IMR-90 (cell line): ENCODE results near the gene MAML2. TPM values are rescaled to one million over a fixed set of nuclear protein-coding genes. Genes with fewer than 3 reads are reported as not detected.

ENCODE experiments used
- ATAC-seq: fragments of 200-7000 bp; cut with Tn5 transposase; 2 replicates; pipeline ENCODE4 v1.9.1; 2020; ENCODE audit warnings: low read depth, mild to moderate bottlenecking, moderate library complexity
- BruUV-seq: library from RNA; stranded (reverse); fragments of 400-500 nt; replicated peaks from 2 replicates; lab custom pipeline; 2021; lab: Mats Ljungman, UMichigan
- CTCF ChIA-PET: fragments of 300-600 bp; formaldehyde crosslinking; extraction: SDS; loops from one replicate; lab custom pipeline; 2021; ENCODE audit warnings: antibody characterized with exemption; lab: Yijun Ruan, JAX
- POLR2A ChIA-PET: fragments of 300-600 bp; sonication (Branson Sonifier 250); formaldehyde crosslinking; loops from one replicate; lab custom pipeline; 2022; ENCODE audit warnings: antibody characterized with exemption; ENCODE audit not compliant: unreplicated experiment; lab: Charles Lee
- DNase-seq: peaks from one replicate; pipeline ENCODE4 v3.0.0; 2013
- H2AFZ ChIP-seq: replicated peaks from 2 replicates; pipeline ENCODE3; 2013; ENCODE audit warnings: low read length, mild to moderate bottlenecking; ENCODE audit not compliant: poor library complexity
- H2AK5ac ChIP-seq: 2 replicates; pipeline ENCODE4 v1.6.1; 2013; ENCODE audit warnings: low read depth, low read length, inconsistent platforms
- H2AK9ac ChIP-seq: replicated peaks from 2 replicates; pipeline ENCODE3; 2013; ENCODE audit warnings: mild to moderate bottlenecking, low read depth, low read length, moderate library complexity; ENCODE audit not compliant: poor library complexity
- H2BK120ac ChIP-seq: 2 replicates; pipeline ENCODE4 v1.6.1; 2013; ENCODE audit warnings: low read depth, low read length, inconsistent platforms
- H2BK15ac ChIP-seq: 3 replicates; pipeline ENCODE4 v1.6.1; 2013; ENCODE audit warnings: low read depth, low read length, inconsistent platforms
- H2BK20ac ChIP-seq: 2 replicates; pipeline ENCODE4 v1.6.1; 2013; ENCODE audit warnings: low read depth, mild to moderate bottlenecking, inconsistent platforms, low read length, moderate library complexity
- H2BK5ac ChIP-seq: 2 replicates; pipeline ENCODE4 v1.6.1; 2013; ENCODE audit warnings: mild to moderate bottlenecking, low read depth, low read length, inconsistent platforms; ENCODE audit not compliant: poor library complexity, severe bottlenecking
- H3K14ac ChIP-seq: replicated peaks from 2 replicates; pipeline ENCODE4 v1.6.1; 2013; ENCODE audit warnings: low read depth, low read length, inconsistent platforms
- H3K18ac ChIP-seq: 2 replicates; pipeline ENCODE4 v1.6.1; 2013; ENCODE audit warnings: low read depth, low read length, control low read depth
- H3K23ac ChIP-seq: 2 replicates; pipeline ENCODE4 v1.6.1; 2013; ENCODE audit warnings: low read depth, low read length, inconsistent platforms
- H3K27ac ChIP-seq: 2 replicates; pipeline ENCODE4 v1.5.1; 2013; ENCODE audit warnings: mild to moderate bottlenecking, control low read depth, low read length; ENCODE audit not compliant: insufficient read depth
- H3K27me3 ChIP-seq: 2 replicates; pipeline ENCODE4 v1.6.1; 2013; ENCODE audit warnings: low read length; ENCODE audit not compliant: control insufficient read depth, insufficient read depth
- H3K36me3 ChIP-seq: 2 replicates; pipeline ENCODE4 v1.6.1; 2013; ENCODE audit warnings: low read length, mixed read lengths; ENCODE audit not compliant: control insufficient read depth, insufficient read depth
- H3K4ac ChIP-seq: 2 replicates; pipeline ENCODE4 v1.6.1; 2013; ENCODE audit warnings: low read depth, low read length, inconsistent platforms
- H3K4me1 ChIP-seq: 2 replicates; pipeline ENCODE4 v1.6.1; 2013; ENCODE audit warnings: low read length, mixed read lengths; ENCODE audit not compliant: control insufficient read depth, insufficient read depth
- H3K4me2 ChIP-seq: 2 replicates; pipeline ENCODE4 v1.6.1; 2013; ENCODE audit warnings: low read depth, mild to moderate bottlenecking, control low read depth, low read length, moderate library complexity
- H3K4me3 ChIP-seq: 2 replicates; pipeline ENCODE4 v1.5.1; 2013; ENCODE audit warnings: low read depth, mild to moderate bottlenecking, control low read depth, low read length, moderate library complexity; ENCODE audit not compliant: insufficient read depth
- H3K56ac ChIP-seq: 2 replicates; pipeline ENCODE4 v1.6.1; 2013; ENCODE audit warnings: low read length, inconsistent platforms; ENCODE audit not compliant: insufficient read depth; ENCODE audit errors: extremely low read depth
- H3K79me1 ChIP-seq, 2 experiments: 2 replicates each; pipeline ENCODE4 v1.6.1; 2013; ENCODE audit warnings: low read length in 2 of 2, inconsistent platforms in 1 of 2, low read depth in 1 of 2
- H3K9ac ChIP-seq: 2 replicates; pipeline ENCODE4 v1.6.1; 2013; ENCODE audit warnings: low read depth, low read length, control low read depth
- H3K9me1 ChIP-seq: 2 replicates; pipeline ENCODE4 v1.6.1; 2013; ENCODE audit warnings: low read length, inconsistent platforms; ENCODE audit not compliant: insufficient read depth
- H3K9me3 ChIP-seq: 2 replicates; pipeline ENCODE4 v1.6.1; 2013; ENCODE audit warnings: low read length; ENCODE audit not compliant: control insufficient read depth, insufficient read depth
- H4K20me1 ChIP-seq: 2 replicates; pipeline ENCODE4 v1.6.1; 2013; ENCODE audit warnings: low read length, inconsistent platforms; ENCODE audit not compliant: insufficient read depth
- H4K5ac ChIP-seq: 2 replicates; pipeline ENCODE4 v1.6.1; 2013; ENCODE audit warnings: mild to moderate bottlenecking, low read depth, low read length, control low read depth
- H4K8ac ChIP-seq, 2 experiments: 2 replicates each; pipeline ENCODE4 v1.6.1; 2013; ENCODE audit warnings: low read depth in 2 of 2, low read length in 2 of 2, control low read depth in 1 of 2, inconsistent platforms in 1 of 2
- H4K91ac ChIP-seq: 2 replicates; pipeline ENCODE4 v1.6.1; 2013; ENCODE audit warnings: low read depth, low read length, inconsistent platforms; ENCODE audit not compliant: insufficient read depth
- CHD1 ChIP-seq: IDR thresholded peaks from 2 replicates; pipeline ENCODE4 v1.6.1; 2012; ENCODE audit warnings: low read depth, low read length, improper control_type of control experiment
- CTCF ChIP-seq: conservative IDR thresholded peaks from 2 replicates; pipeline ENCODE4 v1.5.1; 2012; ENCODE audit warnings: mild to moderate bottlenecking, low read depth, low read length, improper control_type of control experiment
- ELK1 ChIP-seq: fragments of 150-350 bp; IDR thresholded peaks from 2 replicates; pipeline ENCODE4 v1.6.1; 2016; ENCODE audit warnings: low read depth, mild to moderate bottlenecking, low read length, moderate library complexity, borderline replicate concordance
- USF2 ChIP-seq: fragments of 150-350 bp; IDR thresholded peaks from 2 replicates; pipeline ENCODE4 v1.6.1; 2017; ENCODE audit warnings: mild to moderate bottlenecking, antibody characterized with exemption, low read length, low read depth
- WGBS, 2 experiments: methylation state at CpG; one replicate each; pipeline versions ENCODE4 v1.1.5 to v1.1.7; 2013; ENCODE audit warnings: missing lambda C conversion rate in 2 of 2; ENCODE audit not compliant: insufficient read length in 1 of 2; ENCODE audit errors: extremely low coverage in 2 of 2; 5-methylcytosine and 5-hydroxymethylcytosine counted together
- dilution Hi-C: fragments of 300-500 bp; cut with HindIII; formaldehyde crosslinking; loops from one replicate; pipeline ENCODE4 v1.14.3; 2018; ENCODE audit warnings: low sequenced_read_pairs; ENCODE audit not compliant: unreplicated experiment
- in situ Hi-C: fragments of 300-500 bp; cut with MboI; formaldehyde crosslinking; loops from 3 replicates; pipeline ENCODE4 v1.14.3; 2019; ENCODE audit warnings: low sequenced_read_pairs, inconsistent platforms, mixed read lengths
- intact Hi-C: fragments of 100-400 bp; cut with micrococcal nuclease; formaldehyde crosslinking; loops from 2 replicates; pipeline ENCODE4 v1.10.0; 2022
- polyA plus RNA-seq, 3 experiments: library from polyadenylated mRNA; depleted of rRNA; stranded (reverse); fragments of >200 nt; gene quantifications; 2 replicates each; pipeline ENCODE4 v1.2.3, GENCODE V29; 2012; ENCODE audit warnings: low replicate concordance in 1 of 3
- total RNA-seq: library from RNA; depleted of rRNA; stranded (reverse); fragments of >200 nt; gene quantifications from 2 replicates; pipeline ENCODE4 v1.2.3, GENCODE V29; 2012

MAML2 gene
- total and polyA plus RNA-seq, 2 of the 4 experiments (the other 2 are of a cell fraction), result 15.0 to 19.5 TPM

GRCh38 chr11:96158126-96158525 lies 184.9 kb downstream of the MAML2 start:
- H3K9ac ChIP-seq, result no peak overlapping the region
- peak overlapping the region; percentile 64 for H2BK20ac ChIP-seq
- H3K4me3 ChIP-seq, result no peak overlapping the region
- intact Hi-C loops, result no loop called here
- no peak for ATAC-seq
- peak overlapping the region; percentile 47 for H3K14ac ChIP-seq
- dilution Hi-C loops, result no loop called here
- no peak overlapping the region for H3K4me2 ChIP-seq
- no peak for TF ChIP-seq CTCF
- no peak for TF ChIP-seq USF2
- no peak for TF ChIP-seq CHD1
- no peak for TF ChIP-seq ELK1
- peaks cover 14 to 56% of the 10 kb centered on the region in 2 experiments; a peak in 3 of 4 replicates for H3K79me1 ChIP-seq
- no peak overlapping the region for H2AFZ ChIP-seq
- no peak for DNase-seq
- no TSS peak for BruUV-seq
- peak overlapping the region; percentile 64 for H3K27ac ChIP-seq
- no peak overlapping the region; the same call in 1 of the 2 replicates for H3K23ac ChIP-seq
- H3K9me1 ChIP-seq, result peaks cover 15% of the 10 kb centered on the region
- no peaks in the 10 kb centered on the region for H3K36me3 ChIP-seq
- POLR2A ChIA-PET, result no interaction called here
- H2BK5ac ChIP-seq, result peak overlapping the region; percentile 87
- peak overlapping the region; percentile 62; the same call in 1 of the 2 replicates for H2AK5ac ChIP-seq
- no peak overlapping the region for H3K56ac ChIP-seq
- no peaks in the 10 kb centered on the region for H3K27me3 ChIP-seq
- H4K20me1 ChIP-seq, result no peaks in the 10 kb centered on the region
- CTCF ChIA-PET, result interaction anchor here (0.6 kb wide), 1 partner anchor 29 kb away, joined by 3 read pairs; no protein-coding TSS in a partner anchor
- H4K5ac ChIP-seq, result peak overlapping the region; percentile 77; the same call in 1 of the 2 replicates
- H3K18ac ChIP-seq, result peak overlapping the region; percentile 85
- peak overlapping the region; percentile 30; the same call in 1 of the 3 replicates for H2BK15ac ChIP-seq
- H4K8ac ChIP-seq, result peak overlapping the region; percentile 18 to 66; a peak in 2 of 4 replicates
- in situ Hi-C loops, result no loop called here
- peak overlapping the region; percentile 58 for H2BK120ac ChIP-seq
- peak overlapping the region; percentile 82 for H3K4ac ChIP-seq
- no peak overlapping the region for H2AK9ac ChIP-seq
- H3K9me3 ChIP-seq, result no peaks in the 10 kb centered on the region
- H4K91ac ChIP-seq, result peak overlapping the region; percentile 45
- H3K4me1 ChIP-seq, result peaks cover 28% of the 10 kb centered on the region
- WGBS, 2 experiments, result no CpG with 5 or more reads among the region's 1 CpG
